ENCODE results near the gene DHX15.

DNA sequence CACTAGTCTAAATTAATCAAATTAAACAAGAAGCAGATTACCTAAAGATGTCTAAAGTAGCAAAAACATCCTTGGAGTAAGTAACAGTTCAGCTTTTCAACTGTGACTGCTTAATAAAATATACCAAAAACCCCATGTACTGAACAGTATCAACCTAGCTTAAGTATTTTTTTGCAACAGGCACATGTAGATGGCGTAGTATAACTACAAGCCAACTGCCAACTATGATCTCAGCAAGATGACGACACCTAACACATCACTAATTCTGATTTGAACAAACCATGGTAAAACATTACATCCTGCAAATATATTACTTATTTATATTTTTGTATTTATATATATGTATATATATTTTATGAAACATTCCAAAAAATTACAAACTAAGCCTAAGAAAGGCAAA is 24.5 kb downstream of the DHX15 start:
- TF ChIP-seq, protein P1, sequence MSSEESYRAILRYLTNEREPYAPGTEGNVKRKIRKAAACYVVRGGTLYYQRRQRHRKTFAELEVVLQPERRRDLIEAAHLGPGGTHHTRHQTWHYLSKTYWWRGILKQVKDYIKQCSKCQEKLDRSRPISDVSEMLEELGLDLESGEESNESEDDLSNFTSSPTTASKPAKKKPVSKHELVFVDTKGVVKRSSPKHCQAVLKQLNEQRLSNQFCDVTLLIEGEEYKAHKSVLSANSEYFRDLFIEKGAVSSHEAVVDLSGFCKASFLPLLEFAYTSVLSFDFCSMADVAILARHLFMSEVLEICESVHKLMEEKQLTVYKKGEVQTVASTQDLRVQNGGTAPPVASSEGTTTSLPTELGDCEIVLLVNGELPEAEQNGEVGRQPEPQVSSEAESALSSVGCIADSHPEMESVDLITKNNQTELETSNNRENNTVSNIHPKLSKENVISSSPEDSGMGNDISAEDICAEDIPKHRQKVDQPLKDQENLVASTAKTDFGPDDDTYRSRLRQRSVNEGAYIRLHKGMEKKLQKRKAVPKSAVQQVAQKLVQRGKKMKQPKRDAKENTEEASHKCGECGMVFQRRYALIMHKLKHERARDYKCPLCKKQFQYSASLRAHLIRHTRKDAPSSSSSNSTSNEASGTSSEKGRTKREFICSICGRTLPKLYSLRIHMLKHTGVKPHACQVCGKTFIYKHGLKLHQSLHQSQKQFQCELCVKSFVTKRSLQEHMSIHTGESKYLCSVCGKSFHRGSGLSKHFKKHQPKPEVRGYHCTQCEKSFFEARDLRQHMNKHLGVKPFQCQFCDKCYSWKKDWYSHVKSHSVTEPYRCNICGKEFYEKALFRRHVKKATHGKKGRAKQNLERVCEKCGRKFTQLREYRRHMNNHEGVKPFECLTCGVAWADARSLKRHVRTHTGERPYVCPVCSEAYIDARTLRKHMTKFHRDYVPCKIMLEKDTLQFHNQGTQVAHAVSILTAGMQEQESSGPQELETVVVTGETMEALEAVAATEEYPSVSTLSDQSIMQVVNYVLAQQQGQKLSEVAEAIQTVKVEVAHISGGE (CRISPR knock-in tag; IDR thresholded peaks at IDR 0.05), result no peak
- TF ChIP-seq RAD51 (IDR thresholded peaks at IDR 0.05), result no peak
- TF ChIP-seq, protein P2, sequence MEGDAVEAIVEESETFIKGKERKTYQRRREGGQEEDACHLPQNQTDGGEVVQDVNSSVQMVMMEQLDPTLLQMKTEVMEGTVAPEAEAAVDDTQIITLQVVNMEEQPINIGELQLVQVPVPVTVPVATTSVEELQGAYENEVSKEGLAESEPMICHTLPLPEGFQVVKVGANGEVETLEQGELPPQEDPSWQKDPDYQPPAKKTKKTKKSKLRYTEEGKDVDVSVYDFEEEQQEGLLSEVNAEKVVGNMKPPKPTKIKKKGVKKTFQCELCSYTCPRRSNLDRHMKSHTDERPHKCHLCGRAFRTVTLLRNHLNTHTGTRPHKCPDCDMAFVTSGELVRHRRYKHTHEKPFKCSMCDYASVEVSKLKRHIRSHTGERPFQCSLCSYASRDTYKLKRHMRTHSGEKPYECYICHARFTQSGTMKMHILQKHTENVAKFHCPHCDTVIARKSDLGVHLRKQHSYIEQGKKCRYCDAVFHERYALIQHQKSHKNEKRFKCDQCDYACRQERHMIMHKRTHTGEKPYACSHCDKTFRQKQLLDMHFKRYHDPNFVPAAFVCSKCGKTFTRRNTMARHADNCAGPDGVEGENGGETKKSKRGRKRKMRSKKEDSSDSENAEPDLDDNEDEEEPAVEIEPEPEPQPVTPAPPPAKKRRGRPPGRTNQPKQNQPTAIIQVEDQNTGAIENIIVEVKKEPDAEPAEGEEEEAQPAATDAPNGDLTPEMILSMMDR (IDR thresholded peaks at IDR 0.05 in 2 of 3, conservative IDR thresholded peaks at IDR 0.05 in 1 of 3; ENCODE audit: control insufficient read depth in 2 of 3, extremely low read depth in 1 of 3, insufficient read depth in 1 of 3, low read depth in 3 of 3, low read length in 3 of 3), result no peak; a peak in 1 of 6 replicates
- TF ChIP-seq, protein P3, sequence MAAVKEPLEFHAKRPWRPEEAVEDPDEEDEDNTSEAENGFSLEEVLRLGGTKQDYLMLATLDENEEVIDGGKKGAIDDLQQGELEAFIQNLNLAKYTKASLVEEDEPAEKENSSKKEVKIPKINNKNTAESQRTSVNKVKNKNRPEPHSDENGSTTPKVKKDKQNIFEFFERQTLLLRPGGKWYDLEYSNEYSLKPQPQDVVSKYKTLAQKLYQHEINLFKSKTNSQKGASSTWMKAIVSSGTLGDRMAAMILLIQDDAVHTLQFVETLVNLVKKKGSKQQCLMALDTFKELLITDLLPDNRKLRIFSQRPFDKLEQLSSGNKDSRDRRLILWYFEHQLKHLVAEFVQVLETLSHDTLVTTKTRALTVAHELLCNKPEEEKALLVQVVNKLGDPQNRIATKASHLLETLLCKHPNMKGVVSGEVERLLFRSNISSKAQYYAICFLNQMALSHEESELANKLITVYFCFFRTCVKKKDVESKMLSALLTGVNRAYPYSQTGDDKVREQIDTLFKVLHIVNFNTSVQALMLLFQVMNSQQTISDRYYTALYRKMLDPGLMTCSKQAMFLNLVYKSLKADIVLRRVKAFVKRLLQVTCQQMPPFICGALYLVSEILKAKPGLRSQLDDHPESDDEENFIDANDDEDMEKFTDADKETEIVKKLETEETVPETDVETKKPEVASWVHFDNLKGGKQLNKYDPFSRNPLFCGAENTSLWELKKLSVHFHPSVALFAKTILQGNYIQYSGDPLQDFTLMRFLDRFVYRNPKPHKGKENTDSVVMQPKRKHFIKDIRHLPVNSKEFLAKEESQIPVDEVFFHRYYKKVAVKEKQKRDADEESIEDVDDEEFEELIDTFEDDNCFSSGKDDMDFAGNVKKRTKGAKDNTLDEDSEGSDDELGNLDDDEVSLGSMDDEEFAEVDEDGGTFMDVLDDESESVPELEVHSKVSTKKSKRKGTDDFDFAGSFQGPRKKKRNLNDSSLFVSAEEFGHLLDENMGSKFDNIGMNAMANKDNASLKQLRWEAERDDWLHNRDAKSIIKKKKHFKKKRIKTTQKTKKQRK (IDR thresholded peaks at IDR 0.05; ENCODE audit: low read depth, low read length), result no peak
- no peak for TF ChIP-seq TARDBP (IDR thresholded peaks at IDR 0.05; ENCODE audit: borderline replicate concordance)
- TF ChIP-seq SIN3A (IDR thresholded peaks at IDR 0.05; ENCODE audit: low read depth, low read length), result no peak
